GM18858 (cell line): Measurements from ENCODE around the gene BCKDHA.

ENCODE experiments used
- ATAC-seq: cut with Tn5 transposase; IDR thresholded peaks from one replicate; pipeline ENCODE4 v1.9.1; 2021; ENCODE audit not compliant: unreplicated experiment

BCKDHA gene

DNA sequence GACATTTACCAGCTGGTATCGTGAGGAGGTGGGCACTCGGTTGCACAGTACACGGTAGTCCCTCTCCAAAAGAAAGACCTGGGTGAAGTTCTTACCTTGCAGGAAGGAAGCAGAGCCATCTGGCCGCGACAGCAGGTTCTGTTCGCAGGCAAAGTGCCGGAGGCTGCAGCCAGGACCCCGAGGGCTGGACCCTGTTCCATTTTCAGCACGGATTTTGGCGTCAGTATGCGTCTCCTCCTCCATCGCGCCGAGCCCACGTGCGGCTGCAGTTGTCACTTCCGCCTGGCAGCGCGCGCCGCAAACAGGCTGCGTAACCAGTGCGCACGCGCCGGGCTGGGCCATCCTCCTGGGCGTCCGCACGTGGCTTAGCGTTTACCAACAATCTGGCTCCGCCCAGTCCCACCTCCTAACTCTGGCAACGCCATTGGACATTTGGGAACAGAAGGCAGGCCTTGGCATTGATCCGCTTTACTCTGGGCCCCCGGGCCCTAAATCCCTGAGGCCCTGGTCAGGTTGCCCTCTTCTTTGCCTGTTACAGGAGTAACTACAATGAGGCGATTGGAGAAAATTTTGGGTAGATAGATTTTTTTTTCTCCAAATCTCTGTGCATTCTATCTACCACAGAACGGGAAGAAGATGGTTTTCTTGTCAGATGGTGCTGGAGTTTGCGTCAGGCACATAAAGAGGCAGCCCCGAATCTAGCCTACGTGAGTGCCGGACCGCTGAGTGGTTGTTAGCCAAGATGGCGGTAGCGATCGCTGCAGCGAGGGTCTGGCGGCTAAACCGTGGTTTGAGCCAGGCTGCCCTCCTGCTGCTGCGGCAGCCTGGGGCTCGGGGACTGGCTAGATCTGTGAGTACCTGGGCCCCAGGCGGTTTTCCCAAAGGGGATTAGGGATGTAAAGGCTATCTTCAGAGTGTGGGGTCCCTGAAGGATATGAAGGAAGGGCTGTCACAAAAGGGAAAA is at the start of gene BCKDHA, which contains the start of gene EXOSC5:
Gene BCKDHA (plus strand): TSS at position 733 of the 964 bp plus-strand sequence. CDS start 10 bp downstream, at position 743.
Gene EXOSC5 (minus strand): TSS at position 274 of the 964 bp plus-strand sequence. CDS start 31 bp downstream, at position 243.
- peak; percentile 72 for ATAC-seq

DNA sequence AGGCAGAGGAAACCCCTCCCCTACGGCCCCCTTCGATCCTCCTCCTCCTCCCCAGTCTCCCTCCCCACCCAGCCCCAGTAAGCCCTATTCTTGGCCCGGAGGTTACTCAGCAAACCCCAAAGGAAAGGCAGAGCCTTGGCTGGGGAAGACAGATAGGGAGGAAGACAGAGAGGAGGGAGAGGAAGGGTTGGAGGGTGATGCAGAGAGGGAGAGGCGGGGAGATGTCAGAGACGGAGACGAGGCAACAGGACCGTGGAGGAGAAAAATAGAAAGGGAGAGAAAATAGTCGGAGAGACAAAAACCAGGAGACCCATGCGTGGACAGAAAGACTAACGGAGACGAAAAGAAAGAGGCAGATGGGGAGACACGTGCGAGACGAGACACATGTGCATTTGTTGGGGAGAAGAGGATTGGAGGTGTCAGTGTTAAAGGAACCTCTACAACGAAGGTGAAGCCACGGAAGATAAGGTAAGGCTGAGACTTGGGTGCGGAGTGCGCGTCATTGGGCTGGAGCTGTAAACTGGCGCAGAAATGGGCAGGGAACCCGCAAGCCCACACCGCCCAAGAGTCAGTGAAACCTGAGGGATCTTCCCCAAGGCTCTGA is 46.8 kb upstream of the BCKDHA start:
- ATAC-seq: no peak

DNA sequence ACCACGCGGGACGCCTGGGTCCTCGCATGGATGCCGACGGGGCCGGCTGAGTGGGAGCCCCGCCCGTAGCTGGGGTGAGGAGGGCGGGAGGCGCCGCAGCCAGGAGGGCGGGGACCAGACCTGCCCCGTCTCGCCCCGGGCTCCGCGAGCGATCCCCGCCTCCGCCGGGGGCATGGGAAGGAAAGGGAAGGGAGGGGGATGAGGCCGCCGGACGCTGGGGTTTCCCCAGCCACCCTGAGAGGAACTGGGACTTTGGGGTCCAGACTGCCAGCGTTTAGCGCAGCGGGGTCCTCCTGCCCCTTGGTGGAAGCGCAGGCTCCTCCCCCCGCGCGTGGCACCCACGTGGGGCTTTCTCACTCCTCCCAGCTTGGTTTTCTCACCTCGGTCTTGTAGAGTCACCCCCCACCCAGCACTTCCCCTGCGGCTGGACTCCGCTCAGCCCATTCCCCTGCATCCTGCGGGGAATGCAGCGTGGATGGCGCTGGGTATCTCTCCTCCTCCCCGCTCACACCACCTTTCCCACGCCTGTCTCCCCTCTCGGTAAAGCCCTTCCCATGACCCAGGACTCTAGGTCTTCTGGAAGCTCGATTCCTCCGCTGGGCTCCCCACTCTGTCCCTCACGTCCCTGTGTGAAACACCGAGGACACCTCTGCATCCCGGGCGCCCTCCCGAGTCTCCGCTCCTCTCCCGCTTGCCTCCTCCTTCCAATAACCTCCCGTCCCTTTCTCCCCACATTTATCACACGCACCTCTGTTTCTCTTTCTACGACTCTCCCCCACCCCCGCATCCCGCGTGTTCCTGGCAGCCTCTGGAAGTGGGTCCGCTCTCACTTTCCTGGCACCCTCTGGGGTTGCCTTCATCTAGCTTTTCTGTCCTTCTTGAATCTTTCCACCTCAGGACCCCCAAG is 46.0 kb upstream of the BCKDHA start:
- no peak for ATAC-seq

DNA sequence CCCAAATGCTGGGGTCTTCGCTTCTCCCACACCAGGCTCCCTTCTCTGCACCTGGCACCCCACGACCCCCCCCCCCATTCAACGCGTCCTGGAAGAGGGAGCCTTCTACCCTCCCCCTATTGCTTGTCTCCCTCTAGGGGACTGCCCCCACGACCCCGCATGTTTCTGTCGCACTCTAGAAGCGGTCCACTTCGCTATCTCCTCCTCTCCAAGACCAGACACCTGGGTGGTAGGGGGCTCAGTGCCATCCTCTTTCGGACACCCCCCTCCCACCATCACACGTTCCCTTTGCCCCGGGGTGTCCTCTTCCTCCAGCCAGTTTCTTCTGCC is 45.4 kb upstream of the BCKDHA start:
- no peak for ATAC-seq

DNA sequence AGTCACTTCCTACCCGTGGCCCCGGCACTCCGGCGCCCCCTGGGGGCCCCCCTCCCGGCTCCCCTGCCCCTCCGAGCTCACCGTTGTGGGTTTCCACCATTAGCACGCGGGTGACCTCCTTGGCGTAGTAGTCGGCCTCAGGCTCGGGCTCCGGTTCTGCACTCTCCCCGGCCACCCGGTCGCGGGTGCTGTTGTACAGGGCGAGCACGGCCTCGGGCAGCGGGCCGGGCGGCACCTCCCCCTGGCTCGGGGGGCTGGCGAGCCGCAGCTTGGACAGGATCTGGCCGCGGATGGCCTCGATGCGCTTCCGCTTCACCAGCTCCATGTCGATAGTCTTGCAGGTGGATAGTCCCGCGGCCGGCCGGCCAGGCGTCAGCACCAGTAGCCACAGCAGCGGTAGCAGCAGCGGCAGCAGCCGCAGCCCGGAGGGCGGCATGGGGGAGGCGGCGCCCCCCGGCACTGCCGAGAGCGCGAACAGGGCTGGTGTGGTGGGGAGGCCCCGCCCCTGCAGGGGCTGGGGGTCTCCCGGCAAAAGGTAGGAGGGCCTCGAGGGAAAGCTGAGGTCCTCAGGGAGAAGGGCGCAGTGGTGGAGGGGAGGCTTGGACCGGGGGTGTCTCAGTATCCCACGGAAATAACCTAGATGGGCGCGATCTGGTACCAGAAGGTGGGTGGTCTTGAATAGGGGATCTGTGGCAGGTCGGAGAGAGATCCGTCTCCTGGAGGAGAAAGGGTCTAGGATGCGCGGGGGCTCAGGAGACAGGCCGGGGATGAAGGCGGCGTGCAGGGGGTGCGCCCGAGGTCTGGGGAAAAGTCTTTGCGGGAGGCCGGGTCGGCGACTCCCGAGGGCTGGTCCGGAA is 44.8 kb upstream of the BCKDHA start:
- no peak for ATAC-seq

DNA sequence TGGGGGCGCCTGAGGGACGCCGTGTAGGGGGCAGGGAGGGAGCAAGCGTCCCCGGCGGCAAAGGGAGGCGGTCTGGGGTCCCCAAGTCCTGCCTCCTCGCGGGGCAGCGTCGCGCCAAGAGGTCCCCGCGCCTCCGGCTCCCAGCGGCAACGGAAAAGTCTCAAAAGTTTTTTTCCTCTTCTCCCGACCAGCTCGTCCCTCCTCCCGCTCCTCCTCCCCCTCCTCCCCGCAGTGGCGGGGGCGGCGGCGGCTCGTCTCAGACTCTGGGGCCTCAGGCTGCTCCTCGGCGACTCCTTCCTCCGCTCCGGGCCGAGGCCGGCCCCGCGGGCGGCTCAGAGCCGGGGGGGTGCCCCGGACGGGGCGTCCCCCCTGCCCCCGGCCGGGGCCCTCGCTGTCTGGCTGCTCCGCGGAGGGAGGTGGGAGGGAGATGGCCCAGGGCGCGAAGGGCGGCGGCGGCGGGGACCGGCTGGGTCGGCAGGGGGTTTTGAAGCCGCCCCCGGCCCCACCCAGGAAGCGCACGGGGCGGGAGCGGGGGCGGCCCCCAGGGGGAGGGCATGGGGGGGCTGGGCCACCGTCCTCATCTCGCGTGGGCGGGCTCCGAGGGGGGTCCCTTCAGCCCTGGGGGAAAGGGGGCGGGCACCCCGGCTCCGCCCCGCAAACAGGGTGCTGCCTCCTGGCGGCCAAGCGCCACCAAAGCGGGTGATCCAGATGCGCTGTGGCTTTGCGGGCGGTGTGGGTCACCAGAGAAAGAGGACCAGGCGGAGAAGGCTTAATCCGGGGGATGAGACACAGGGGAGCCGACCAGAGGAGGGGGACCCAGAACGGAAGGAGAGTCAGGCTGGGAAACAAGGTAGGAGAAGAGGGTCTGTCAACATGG is 43.9 kb upstream of the BCKDHA start, which contains the start of gene TGFB1:
Gene TGFB1 (minus strand): TSS at position 457 of the 877 bp plus-strand sequence. CDS start 878 bp downstream, outside the sequence.
- ATAC-seq: no peak

DNA sequence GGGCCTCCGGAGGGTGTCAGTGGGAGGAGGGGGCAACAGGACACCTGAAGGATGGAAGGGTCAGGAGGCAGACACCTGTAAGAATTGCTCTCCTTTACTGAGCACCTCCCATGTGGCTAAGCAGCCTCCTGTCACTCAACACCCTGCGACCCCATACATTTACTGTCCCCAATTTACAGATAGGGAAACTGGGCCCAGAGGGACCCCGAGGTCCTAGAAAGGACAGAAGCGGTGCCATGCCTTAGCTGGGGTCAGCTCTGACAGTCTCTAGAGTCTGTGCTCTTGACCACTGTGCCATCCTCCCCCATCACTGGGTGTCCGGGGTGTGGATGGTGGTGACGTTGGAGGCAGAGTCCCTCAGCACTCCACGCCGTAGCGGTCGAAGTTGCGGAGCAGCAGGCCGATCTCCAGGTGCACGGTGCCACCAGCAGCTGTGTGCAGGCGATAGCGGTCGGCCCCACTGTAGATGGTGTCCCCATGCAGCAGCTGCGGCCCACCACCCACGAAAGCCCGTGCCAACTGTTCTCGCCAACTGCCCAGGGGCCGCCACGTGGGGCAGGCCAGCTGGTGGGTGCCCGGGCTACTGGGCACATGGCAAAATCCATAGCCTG is 43.2 kb upstream of the BCKDHA start:
- no peak for ATAC-seq

DNA sequence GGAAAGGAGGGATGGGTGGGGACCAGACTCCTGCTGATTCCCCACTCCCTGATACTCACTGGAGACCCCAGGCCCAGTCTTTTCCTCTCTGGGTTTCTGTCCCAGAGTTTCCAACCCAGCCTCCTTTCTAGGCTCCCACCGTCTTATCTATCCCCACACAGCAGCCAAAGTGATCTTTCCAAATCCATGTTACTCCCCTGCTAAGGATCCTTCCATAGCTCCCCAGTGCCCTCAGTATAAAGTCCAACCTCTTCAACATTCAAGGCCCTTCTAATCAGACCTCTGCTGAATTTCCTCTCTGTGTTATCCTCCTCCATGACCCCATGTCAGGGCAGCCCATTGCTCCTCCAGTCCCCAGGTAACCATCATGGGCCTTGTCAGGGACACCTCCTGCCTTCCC is 42.6 kb upstream of the BCKDHA start:
- no peak for ATAC-seq

DNA sequence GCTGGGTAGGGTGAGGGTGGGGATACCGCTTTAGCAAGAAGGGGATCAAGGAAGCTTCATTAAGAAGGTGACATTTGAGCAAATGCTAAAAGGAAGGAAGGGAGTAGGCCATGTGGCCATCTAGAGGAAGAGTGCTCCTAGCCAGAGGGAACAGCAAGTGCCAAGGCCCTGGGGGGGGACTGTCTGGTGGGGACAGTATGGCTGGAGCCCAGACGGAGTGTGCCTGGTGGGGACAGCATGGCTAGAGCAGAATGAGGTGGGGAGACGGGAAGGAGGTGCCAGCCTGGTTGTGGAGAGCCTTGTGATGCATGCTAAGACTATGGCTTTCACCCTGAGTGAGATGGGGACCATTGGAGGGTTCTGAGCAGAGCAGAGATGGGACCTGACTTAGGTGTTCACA is 41.8 kb upstream of the BCKDHA start:
- ATAC-seq: no peak

DNA sequence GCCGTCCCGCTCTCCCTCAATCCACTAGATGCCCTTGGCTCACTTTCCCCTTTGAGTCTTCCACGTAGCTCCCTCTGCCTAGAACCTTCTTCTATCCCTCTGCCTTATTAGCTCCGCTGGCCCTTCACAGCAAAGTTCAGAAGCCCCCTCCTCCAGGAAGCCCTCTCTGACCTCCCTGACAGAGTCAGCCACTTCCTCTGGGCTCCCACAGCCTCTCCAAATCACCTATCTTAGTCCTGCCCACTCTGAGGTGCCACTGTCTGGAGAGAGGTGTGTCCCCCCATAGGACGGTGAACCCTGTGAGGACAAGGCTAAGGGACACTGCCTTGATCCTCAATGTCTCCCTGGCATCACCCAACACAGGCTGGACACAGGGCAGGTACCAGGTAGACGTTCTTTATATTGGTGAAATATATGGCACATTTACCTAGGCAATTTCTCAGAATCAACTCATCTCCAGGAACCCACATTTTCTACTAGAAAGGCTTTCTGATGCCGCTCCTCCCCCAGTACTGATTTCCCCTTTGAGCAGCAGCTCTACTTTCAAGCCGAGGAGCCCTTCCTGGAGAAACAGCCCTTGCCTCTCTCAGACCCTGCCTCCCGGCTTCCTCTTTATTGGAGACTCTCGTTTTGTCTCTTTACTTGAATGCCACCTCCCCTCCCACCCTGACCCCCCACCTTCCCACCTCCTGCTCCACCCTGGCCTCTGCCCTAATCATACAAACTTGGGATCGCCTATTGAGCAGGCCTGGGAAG is 40.5 kb upstream of the BCKDHA start:
- ATAC-seq: no peak

DNA sequence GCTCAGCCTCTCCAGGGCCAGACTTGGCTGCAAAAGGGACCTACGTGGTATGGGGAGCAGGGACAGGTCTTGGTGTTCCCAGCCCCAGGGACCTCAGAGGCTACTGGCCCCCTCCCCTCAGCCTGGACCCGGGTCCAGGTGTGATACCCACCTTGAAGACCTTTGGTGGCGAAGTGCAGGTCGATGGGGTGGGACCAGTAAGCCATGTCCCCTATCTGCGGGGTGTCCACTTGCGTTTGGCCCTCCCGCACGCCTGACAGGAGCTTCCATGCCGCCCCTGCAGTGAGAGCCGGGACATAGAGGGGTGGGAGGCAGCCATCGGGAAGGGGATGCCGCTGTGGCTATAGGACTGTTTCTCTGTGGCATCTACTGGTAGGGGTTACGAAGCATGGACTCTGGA is 39.9 kb upstream of the BCKDHA start:
- no peak for ATAC-seq

DNA sequence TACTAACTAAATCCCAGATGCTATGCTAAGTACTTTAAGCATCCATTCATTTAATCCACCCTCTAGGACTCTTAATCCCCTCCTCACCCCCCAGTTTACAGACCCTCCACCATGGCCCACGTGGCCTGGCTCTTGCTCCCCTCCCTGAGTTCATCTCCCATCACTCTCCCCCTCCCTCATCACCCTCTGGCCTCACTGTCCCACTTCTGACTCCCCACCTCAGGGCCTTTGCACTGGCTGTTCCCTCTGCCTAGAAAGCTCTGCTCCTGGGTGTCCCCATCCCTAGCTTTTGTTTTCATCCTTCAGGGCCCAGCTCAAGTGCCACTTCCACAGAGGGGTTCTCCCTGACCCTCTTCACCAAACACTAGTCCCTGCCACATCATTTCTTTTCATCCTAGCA is 37.9 kb upstream of the BCKDHA start:
- ATAC-seq: no peak

DNA sequence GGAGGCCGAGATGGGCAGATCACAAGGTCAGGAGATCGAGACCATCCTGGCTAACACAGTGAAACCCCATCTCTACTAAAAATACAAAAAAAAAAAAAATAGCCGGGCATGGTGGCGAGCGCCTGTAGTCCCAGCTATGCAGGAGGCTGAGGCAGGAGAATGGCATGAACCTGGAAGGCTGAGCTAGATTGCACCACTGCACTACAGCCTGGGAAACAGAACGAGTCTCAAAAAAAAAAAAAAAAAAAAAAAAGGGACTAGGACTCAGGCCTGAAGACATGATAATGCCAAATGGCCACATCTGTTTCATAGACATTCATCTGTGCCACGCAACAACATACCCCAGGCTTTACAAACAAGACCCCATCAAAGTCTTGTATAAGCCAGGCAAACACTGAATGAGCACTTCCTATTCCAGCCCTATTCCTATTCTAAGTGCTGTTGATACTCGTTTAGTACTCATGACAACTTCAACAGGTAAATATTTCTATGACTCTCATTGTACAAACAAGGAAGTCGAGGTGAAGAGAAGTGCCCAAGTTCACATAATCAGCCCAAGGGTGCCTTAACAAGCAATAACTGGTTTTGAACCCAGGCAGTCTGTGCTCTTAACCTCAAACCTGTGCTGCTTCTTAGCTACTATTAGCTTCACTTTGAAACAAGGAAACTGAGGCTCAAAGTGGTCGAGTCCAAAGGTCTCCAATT is 35.3 kb upstream of the BCKDHA start:
- ATAC-seq: no peak

DNA sequence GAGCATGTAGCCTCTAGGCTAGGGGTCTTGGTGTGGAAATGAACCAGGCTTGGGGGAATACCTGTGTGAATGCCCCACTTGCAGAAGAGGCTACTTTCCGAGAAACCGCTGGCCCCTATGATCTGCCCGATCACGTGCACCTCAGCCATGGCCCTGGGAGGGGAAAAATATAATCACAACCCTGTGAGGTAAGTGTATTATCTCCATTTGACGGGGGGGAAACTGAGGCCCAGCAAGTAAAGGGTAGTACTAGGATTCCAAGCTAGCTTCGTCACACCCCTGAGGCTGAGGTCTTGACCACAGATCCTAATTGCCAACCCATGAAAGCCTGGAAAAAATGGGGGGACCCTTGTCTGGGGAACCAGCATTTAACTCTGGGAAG is 34.3 kb upstream of the BCKDHA start:
- no peak for ATAC-seq

DNA sequence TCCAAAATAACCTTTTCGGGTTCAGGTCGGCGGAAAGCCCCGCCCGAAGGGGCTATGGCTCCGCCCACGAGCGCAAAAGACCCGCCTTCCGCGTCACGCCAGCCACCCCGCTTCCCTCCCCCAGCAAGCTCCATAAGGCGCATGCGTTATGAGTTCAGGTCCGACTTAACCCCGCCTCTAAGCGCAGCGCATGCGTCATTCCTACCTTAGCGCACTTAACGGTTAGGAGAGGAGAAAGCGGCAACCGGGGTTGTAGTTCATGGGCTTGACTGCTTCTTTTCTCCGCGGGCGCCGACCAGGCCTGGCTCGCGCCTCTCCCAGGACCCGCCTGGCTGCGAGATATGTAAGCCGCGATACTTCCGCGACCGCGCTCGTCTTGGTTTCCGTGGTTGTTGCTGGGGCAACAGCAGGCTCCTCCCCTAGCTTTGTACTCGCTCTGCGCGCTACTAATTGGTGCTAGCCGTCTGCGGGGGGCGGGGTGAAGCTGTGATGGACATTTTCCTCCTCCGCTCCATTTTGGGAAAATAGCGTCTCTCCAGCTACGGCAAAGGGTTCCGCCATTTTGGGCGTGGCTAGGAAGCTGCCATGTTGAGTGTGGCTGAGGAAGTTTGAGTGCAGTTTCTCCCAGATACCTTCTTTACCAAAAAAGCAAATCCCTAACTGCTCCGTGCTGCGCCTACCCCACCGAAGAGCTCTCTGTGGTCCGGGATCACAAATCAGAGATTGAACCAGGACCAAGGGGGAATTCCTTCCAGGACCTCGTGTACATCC is 33.7 kb upstream of the BCKDHA start, which contains the start of gene B9D2:
Gene B9D2 (minus strand): TSS at position 397 of the 771 bp plus-strand sequence. CDS start 630 bp downstream, outside the sequence.
- ATAC-seq: peak; percentile 70

DNA sequence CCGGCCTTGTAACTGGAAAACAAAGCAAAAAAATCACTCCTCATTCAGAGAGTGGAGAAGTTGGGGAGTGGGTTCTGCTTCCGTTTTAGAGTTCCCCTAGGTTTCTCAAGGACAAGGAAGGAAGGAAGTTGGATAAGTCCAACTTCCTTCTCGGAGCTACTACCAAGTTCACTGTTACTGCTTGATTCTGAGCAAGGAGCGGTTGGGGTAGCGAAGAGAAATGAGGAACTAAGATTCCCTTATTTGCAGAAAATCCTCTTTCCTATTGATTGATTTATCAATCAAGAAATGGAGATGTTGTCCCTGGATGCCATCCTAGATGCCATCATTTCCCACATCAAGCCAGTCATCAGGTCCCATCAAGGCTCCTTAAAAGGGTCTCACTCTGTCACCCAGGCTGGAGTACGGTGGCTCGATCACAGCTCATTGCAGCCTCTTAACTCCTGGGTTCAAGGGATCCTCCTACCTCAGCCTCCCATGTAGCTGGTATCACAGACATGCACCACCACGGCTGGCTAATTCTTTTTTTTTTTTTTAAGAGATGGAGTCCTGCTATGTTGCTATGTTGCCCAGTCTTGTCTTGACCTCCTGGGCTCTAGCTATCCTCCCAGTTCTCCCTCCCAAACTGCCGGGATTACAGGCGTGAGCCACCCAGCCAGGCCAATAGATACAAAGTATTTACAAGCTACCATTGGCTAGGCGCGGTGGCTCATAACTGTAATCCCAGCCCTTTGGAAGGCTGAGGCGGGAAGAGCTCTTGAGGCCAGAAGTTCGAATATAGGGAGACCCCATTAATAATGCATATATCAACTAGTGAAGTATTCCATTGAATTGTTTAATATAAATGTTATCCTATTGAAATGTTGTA is 32.9 kb upstream of the BCKDHA start:
- ATAC-seq: no peak
